SK-N-MC (cell line): ENCODE data around the gene CRP.

Experiments used
- EZH2 ChIP-seq: fragments of 200-600 bp; sonication (generic); IDR thresholded peaks from one replicate; pipeline ENCODE4 v1.6.1; 2017; ENCODE audit warnings: antibody characterized with exemption
- FOXP2 ChIP-seq: optimal IDR thresholded peaks from 2 replicates; pipeline ENCODE3; 2011; ENCODE audit warnings: mild to moderate bottlenecking, moderate library complexity; ENCODE audit not compliant: insufficient read depth; ENCODE audit errors: extremely low read length, control extremely low read depth
- POLR2AphosphoS5 ChIP-seq: IDR thresholded peaks from 2 replicates; pipeline ENCODE4 v1.6.1; 2012; ENCODE audit warnings: mild to moderate bottlenecking, low read depth, low read length, borderline replicate concordance

DNA sequence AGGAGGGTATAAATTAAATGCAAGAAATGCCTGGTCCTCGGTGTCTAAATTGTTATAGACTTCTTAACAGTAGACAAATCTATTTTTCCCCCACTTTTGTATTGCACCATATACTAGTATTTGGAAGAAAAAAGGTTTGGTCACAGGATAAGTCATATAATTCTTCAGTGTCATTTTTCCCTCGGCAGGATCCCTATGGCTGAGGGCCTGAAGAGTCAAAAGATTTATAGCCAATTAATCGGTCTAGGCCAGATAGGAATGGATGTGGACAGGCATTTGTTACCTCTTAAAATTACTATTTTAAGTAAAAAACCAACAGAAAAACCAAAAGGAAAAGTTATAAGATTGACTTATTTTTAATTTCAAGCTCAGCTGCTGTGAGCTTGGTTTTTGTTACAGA, 45.6 kb downstream of the CRP start:
- TF ChIP-seq POLR2AphosphoS5: no peak
- no peak for TF ChIP-seq EZH2
- TF ChIP-seq FOXP2: no peak
